Endothelial cell of hepatic sinusoid (primary cell): Measurements from ENCODE around the gene SLC25A26.
"Not testable (repeated sequence)": the region's sequence is repeated elsewhere in the genome, so short reads cannot be mapped to it uniquely, and the experiment has no call there.

Experiments
- in situ Hi-C: cut with HindIII; loops from 2 replicates; pipeline ENCODE4 v1.10.0; 2017; ENCODE audit warnings: low sequenced_read_pairs

SLC25A26 gene

GRCh38 chr3:66268864-66269263, 48.1 kb downstream of the SLC25A26 start:
- in situ Hi-C loops: no loop called here

DNA sequence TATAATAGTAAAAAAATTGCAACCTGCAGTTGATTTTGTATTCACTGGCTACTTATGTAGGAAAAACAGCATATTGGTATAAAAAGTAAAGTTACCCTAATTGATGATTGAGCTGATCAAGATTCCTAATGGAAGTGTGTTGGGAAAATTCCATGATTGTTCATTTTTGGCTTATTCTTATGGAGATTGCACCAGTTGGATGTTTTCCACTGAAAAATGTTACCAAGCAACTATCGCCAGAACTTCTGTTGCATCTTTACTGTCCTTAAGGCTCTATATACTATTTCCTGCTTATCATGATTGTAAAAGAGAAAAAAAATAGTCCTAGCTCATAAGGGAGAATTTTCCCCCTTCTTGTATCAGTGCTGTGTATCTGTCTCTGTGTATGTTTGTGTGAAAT, 48.6 kb downstream of the SLC25A26 start:
- in situ Hi-C loops: no loop called here

GRCh38 chr3:66270288-66270687, 49.5 kb downstream of the SLC25A26 start:
- in situ Hi-C loops: no loop called here

DNA sequence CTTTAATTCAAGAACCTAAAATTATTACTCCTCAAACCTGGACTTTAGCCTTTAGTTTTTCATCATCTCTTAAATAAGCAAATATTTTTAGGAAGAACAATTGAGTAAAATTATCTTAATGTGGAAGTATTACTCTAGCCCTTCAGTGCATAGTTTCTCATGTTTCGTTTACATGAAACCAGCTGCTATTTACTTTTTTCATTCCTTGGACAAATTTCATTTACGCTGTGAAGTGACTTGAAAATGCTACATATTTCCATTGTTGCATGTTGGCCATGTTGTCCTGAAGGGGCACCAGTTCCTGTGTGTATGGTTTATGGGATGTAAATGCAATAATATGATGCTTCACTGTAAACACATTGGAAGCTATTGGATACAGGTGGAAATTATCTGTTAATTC, 49.9 kb downstream of the SLC25A26 start:
- in situ Hi-C loops: no loop called here

DNA sequence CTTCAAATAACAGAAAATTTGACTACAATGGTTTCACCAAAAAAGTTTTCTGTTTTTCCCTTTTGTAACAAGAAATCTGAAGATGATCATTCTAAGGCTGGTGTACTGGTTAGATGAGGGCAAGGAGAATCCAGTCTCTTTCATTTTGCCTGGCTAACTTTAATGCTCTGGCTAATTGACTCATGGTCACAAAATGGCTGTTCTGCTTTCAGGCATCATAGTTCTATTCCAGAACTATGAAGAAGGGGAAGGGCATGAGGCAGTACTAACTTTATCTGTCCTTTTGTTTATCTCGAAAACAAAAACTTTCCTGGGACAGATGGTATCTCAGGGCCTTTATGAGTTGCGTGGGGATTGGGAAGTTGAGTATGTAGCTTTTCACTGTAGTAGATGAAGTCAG, 50.4 kb downstream of the SLC25A26 start:
- in situ Hi-C loops: no loop called here

- in situ Hi-C loops: no loop called here
Measured at GRCh38 chr3:66272016-66272415, 51.2 kb downstream of the SLC25A26 start.

DNA sequence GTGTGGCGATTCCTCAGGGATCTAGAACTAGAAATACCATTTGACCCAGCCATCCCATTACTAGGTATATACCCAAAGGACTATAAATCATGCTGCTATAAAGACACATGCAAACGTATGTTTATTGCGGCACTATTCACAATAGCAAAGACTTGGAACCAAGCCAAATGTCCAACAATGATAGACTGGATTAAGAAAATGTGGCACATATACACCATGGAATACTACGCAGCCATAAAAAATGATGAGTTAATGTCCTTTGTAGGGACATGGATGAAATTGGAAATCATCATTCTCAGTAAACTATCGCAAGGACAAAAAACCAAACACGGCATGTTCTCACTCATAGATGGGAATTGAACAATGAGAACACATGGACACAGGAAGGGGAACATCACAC, 54.0 kb downstream of the SLC25A26 start:
- in situ Hi-C loops: not testable (repeated sequence)

DNA sequence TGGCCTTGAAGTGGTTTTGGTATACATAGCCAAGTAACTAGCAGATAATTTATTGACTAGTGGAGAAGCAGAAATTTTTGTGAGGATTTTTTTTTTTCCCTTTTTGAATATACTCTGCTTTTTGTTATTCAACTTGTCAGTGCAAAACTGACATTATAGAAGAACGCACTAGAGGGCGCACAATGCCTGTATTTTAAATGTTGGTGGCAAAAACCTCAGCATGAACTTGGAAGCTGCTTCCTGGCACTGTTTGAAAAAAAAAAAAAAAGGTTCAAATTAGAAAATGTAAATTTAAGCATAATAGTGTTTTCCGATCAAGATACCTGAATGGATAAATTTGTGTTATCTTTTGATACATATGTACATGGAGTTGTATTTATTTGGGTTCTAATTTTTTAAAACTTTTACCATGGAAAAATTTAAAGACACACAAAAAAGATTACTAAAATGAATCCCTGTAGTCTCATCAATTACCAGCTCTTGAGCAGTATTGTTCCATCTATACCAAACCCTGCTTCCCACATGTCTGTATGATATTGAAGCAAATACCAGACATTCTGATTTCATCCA, 56.0 kb downstream of the SLC25A26 start:
- in situ Hi-C loops: no loop called here

- in situ Hi-C loops: no loop called here
Measured at GRCh38 chr3:66279168-66279567, 58.4 kb downstream of the SLC25A26 start.

DNA sequence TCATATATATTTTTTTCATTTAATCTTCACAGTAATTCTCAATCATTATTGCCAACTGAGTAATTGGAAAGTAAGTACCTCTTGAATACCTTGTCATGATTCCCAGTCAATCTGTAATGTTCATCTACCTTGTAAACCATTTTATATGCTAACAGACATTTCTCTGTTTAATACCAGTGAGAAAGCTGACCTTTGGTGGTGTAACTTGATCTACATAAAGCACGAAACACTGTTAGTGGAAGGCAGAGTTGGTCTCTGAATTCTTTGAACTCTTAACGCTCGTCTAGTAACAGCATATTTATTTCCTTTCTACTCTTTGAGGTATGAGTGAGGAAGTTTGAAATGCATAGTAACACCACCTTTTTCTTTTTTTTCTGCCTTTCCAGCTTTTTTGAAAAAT, 59.5 kb downstream of the SLC25A26 start:
- in situ Hi-C loops: no loop called here

DNA sequence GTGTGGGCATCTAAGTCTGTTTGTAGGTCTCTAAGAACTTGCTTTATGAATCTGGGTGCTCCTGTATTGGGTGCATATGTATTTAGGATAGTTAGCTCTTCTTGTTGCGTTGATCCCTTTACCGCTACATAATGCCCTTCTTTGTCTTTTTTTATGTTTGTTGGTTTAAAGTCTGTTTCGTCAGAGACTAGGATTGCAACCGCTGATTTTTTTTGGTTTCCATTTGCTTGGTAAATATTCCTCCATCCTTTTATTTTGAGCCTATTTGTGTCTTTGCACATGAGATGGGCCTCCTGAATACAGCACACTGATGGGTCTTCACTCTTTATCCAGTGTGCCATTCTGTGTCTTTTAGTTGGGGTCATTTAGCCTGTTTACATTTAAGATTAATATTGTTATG, 71.1 kb downstream of the SLC25A26 start:
- in situ Hi-C loops: loop anchor here (10.0 kb wide), 1 partner anchor 63 kb away; no protein-coding TSS in a partner anchor

DNA sequence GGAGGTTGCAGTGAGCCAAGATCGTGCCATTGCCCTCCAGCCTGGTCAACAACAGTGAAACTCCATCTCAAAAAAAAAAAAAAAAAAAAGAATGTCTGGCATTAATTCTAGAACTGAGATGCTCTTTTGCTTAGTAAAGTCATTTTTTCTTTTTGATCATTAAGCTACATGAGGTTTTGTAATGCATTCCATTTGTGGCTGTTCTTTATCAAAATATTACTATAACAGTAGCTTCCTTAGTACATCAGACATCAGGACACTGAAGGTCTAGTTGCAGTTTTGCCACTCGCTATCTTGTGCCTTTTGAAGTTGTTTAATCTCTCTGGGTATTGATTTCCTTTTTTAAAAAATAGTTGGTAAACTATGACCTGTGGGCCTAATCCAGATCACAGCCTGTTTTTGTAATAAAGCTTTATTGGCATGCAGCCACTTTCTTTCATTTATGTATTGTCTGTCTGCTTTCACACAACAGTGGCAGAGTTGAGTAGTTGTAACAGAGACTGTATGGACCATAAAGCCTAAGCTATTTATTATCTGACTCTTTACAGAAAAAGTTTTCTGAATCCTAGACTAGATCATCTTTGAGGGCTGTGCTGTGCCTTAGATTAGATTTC, 76.6 kb downstream of the SLC25A26 start:
- in situ Hi-C loops: loop anchor here (10.0 kb wide), 1 partner anchor 57 kb away; no protein-coding TSS in a partner anchor

- in situ Hi-C loops: loop anchor here (10.0 kb wide), 1 partner anchor 57 kb away; no protein-coding TSS in a partner anchor
Measured at GRCh38 chr3:66297900-66298299, 77.1 kb downstream of the SLC25A26 start.

DNA sequence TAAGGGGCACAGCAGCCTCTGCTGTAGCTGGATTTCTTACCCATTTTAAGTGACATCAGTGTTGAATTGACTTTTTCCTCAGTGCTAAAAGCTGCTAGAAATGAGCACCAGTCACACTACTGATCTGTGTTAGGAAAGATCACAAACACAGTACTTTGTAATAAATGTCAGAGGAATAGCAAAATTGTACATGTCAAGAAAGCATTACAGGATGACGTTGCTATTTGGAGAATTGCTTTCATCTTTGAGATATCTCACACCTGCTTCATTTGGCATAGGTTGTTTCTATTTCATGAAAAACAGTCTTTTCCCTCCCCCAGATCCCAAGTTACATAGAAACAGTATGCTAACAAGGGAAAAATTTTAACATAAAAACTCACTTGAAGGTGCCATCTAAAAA, 77.8 kb downstream of the SLC25A26 start:
- in situ Hi-C loops: loop anchor here (10.0 kb wide), 1 partner anchor 56 kb away; no protein-coding TSS in a partner anchor

- in situ Hi-C loops: loop anchor here (10.0 kb wide), 1 partner anchor 56 kb away; no protein-coding TSS in a partner anchor
Measured at GRCh38 chr3:66299085-66299484, 78.3 kb downstream of the SLC25A26 start.

- in situ Hi-C loops: loop anchor here (10.0 kb wide), 1 partner anchor 55 kb away; no protein-coding TSS in a partner anchor
Measured at GRCh38 chr3:66299891-66300290, 79.1 kb downstream of the SLC25A26 start.

DNA sequence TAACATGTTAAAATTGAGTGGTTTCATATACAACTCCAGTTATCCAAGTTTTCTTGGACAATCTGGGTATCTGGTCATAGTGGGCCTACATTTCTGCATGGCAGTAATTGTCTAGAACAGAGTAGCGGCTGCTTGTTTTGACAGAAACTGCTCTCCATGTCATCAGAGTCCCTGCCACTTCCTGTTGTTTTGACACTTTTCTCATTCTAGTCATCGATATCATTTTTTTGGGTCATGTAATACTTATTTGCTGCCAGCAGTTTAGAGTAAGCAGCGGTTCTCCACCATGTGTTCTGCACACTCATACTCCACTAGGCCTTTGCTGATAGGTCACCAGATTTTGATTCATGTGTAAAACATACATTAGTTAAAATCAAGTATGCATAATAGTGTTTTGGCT, 81.5 kb downstream of the SLC25A26 start:
- in situ Hi-C loops: no loop called here

GRCh38 chr3:66303491-66303901, 82.7 kb downstream of the SLC25A26 start:
- in situ Hi-C loops: no loop called here

DNA sequence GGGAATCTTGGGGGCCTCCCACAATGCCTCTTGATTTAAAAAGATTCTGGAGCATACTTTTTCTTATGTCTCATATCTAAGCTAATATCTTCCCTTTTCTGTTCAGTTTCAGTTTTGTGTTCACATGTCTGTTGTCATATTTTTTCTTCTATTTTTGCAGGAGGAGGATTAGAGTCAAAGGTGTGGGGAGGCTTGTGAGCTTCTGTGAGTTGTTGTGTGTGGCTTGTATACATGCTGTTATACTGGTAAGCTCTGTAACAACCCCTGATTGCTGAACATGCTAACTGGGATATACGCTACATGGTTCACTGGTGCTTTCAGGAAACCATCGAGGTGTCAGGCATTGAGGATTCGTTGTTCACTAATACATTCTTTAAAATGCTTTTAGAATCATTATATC, 83.5 kb downstream of the SLC25A26 start:
- in situ Hi-C loops: no loop called here

- in situ Hi-C loops: not testable (repeated sequence)
Measured at GRCh38 chr3:66306086-66306485, 85.3 kb downstream of the SLC25A26 start.

- in situ Hi-C loops: not testable (repeated sequence)
Measured at GRCh38 chr3:66306991-66307390, 86.2 kb downstream of the SLC25A26 start.

DNA sequence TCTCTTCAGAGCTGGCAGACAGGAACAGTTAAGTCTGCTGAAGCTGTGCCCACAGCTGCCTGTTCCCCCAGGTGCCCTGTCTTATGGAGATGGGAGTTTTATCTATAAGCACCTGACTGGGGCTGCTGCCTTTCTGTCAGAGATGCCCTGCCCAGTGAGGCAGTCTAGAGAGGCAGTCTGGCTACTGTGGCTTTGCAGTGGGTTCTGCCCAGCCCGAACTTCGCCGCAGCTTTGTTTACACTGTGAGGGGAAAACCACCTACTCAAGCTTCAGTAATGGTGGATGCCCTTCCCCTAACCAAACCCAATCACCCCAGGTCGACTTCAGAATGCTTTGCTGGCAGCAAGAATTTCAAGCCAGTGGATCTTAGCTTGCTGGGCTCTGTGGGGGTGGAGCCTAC, 91.2 kb downstream of the SLC25A26 start:
- in situ Hi-C loops: no loop called here

GRCh38 chr3:66314455-66314854, 93.7 kb downstream of the SLC25A26 start:
- in situ Hi-C loops: no loop called here
